ENCODE results near the gene CTSC. TPM values are rescaled to one million over a fixed set of nuclear protein-coding genes. Genes with fewer than 3 reads are reported as not detected.

CTSC gene
- total RNA-seq, 1 donor from 2014 or later = 149 TPM

- H3K4me3 ChIP-seq (ENCODE audit: low read depth, low read length) = no peak overlapping the region
- no peak for DNase-seq (ENCODE audit: low read depth)
- TF ChIP-seq CTCF (conservative IDR thresholded peaks at IDR 0.05; ENCODE audit: low read depth, low read length) = no peak
Measured at GRCh38 chr11:88310246-88310645, 27.3 kb downstream of the CTSC start.

- H3K4me3 ChIP-seq (ENCODE audit: low read depth, low read length) = no peak overlapping the region
- no peak for DNase-seq (ENCODE audit: low read depth)
- TF ChIP-seq CTCF (conservative IDR thresholded peaks at IDR 0.05; ENCODE audit: low read depth, low read length) = no peak
Measured at GRCh38 chr11:88308576-88308975, 29.0 kb downstream of the CTSC start.

- no peak for DNase-seq (ENCODE audit: low read depth)
- TF ChIP-seq CTCF (conservative IDR thresholded peaks at IDR 0.05; ENCODE audit: low read depth, low read length) = no peak
- no peak overlapping the region for H3K4me3 ChIP-seq (ENCODE audit: low read depth, low read length)
Measured at GRCh38 chr11:88307749-88308425, 29.6 kb downstream of the CTSC start.

DNA sequence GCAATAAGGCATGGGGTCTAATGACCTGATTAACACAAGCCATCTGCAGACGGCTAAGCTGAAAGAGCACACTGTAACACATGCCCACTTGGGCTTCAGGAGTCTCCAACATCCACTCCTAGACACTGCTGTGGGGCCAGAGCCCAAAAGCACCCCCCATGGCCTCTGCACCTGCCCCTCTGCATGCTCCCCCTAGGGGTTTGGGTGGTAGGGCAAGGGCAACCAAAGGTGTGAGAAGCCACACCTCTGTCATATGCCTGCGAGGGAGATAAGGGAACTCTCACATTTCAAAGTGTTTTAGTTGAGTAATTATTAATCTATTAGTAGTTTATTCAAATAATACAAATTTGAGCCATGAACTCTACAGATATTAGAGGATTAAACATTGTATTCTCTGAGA is 30.8 kb downstream of the CTSC start:
- DNase-seq (ENCODE audit: low read depth) = no peak
- no peak for TF ChIP-seq CTCF (conservative IDR thresholded peaks at IDR 0.05; ENCODE audit: low read depth, low read length)
- H3K4me3 ChIP-seq (ENCODE audit: low read depth, low read length) = no peak overlapping the region

GRCh38 chr11:88305430-88305829 is 32.1 kb downstream of the CTSC start:
- no peak for DNase-seq (ENCODE audit: low read depth)
- no peak for TF ChIP-seq CTCF (conservative IDR thresholded peaks at IDR 0.05; ENCODE audit: low read depth, low read length)
- no peak overlapping the region for H3K4me3 ChIP-seq (ENCODE audit: low read depth, low read length)

GRCh38 chr11:88304352-88304751 is 33.2 kb downstream of the CTSC start:
- no peak for TF ChIP-seq CTCF (conservative IDR thresholded peaks at IDR 0.05; ENCODE audit: low read depth, low read length)
- no peak overlapping the region for H3K4me3 ChIP-seq (ENCODE audit: low read depth, low read length)
- DNase-seq (ENCODE audit: low read depth) = no peak

- TF ChIP-seq CTCF (conservative IDR thresholded peaks at IDR 0.05; ENCODE audit: low read depth, low read length) = no peak
- H3K4me3 ChIP-seq (ENCODE audit: low read depth, low read length) = no peak overlapping the region
- DNase-seq (ENCODE audit: low read depth) = no peak
Measured at GRCh38 chr11:88303037-88303436, 34.5 kb downstream of the CTSC start.

Measured in epithelial cell of proximal tubule (primary cell).